ENCODE results near the gene MYL12A.
"Not testable (repeated sequence)": the region's sequence is repeated elsewhere in the genome, so short reads cannot be mapped to it uniquely, and the experiment has no call there.

Gene MYL12A

GRCh38 chr18:3247240-3248061, at the start of gene MYL12A:
TSS of gene MYL12A (plus strand) at chr18:3247801. CDS start at chr18:3253248, 5,447 bp downstream.
- peak; percentile 80 for FAIRE-seq

GRCh38 chr18:3198260-3198860, 49.2 kb upstream of the MYL12A start:
- not testable (repeated sequence) for FAIRE-seq

- no peak for FAIRE-seq
Measured at GRCh38 chr18:3199942-3200645, 47.5 kb upstream of the MYL12A start.

- no peak for FAIRE-seq
Measured at GRCh38 chr18:3205239-3205638, 42.4 kb upstream of the MYL12A start.

- FAIRE-seq: no peak
Measured at GRCh38 chr18:3207565-3207964, 40.0 kb upstream of the MYL12A start.

- FAIRE-seq: no peak
Measured at GRCh38 chr18:3209859-3210569, 37.6 kb upstream of the MYL12A start.

GRCh38 chr18:3211236-3211992, 36.2 kb upstream of the MYL12A start:
- no peak for FAIRE-seq

GRCh38 chr18:3212657-3213056, 34.9 kb upstream of the MYL12A start:
- FAIRE-seq: no peak

GRCh38 chr18:3213300-3214059, 34.1 kb upstream of the MYL12A start:
- no peak for FAIRE-seq

GRCh38 chr18:3214855-3215637, 32.6 kb upstream of the MYL12A start:
- no peak for FAIRE-seq

- FAIRE-seq: no peak
Measured at GRCh38 chr18:3216987-3217386, 30.6 kb upstream of the MYL12A start.

- FAIRE-seq: no peak
Measured at GRCh38 chr18:3217948-3218647, 29.5 kb upstream of the MYL12A start.

- no peak for FAIRE-seq
Measured at GRCh38 chr18:3218819-3219218, 28.8 kb upstream of the MYL12A start.

GRCh38 chr18:3219241-3219630, 28.4 kb upstream of the MYL12A start:
- no peak for FAIRE-seq

GRCh38 chr18:3219631-3220335, 27.8 kb upstream of the MYL12A start, which contains the start of gene MYOM1:
TSS of gene MYOM1 (minus strand) at chr18:3219968. CDS start at chr18:3215223, 4,745 bp downstream.
- no peak for FAIRE-seq

GRCh38 chr18:3220868-3221267, 26.7 kb upstream of the MYL12A start:
- not testable (repeated sequence) for FAIRE-seq

- FAIRE-seq: no peak
Measured at GRCh38 chr18:3221496-3221895, 26.1 kb upstream of the MYL12A start.

GRCh38 chr18:3223356-3223755, 24.2 kb upstream of the MYL12A start:
- no peak for FAIRE-seq

- no peak for FAIRE-seq
Measured at GRCh38 chr18:3224223-3224622, 23.4 kb upstream of the MYL12A start.
